Activated CD8-positive, alpha-beta memory T cell treated with anti-CD3 and anti-CD28 coated beads for 24 hours (primary cell): ENCODE results near the gene CSPG5.

Experiments
- DNase-seq: peaks from one replicate; pipeline ENCODE4 v3.0.0-alpha.2; 2020

CSPG5 gene

DNA sequence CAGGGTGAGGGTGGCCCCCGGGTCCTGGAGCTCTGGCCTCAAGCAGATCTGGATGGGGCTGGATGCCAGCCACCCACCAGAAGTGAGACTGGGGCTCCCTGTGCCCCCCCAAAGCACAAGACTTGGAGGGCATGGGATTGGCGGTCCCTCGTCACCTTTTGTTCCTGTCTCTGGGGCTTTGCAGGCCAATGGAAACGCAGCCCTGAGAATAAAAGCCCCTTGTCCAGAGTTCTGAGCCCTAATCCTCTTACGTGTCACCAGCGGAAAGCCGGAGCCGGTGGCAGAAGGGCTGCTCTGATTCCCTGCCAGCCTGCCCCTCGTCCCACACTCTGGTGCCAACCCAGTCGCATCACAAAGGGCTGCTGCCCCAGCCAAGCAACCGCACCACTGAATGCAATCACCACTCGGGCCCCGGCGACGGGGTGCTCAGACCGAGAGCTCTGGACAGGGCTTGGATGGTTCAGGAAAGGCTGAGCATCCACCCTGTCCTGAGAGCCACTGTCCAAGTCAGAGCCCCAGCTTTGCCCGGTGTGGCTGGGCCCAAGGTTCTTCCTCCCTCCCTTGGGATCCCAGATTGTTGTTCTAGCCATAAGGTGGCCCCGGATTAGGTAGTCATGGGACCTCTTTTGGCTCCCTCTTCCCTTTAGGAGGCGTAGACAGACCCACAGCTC is 42.3 kb downstream of the CSPG5 start:
- DNase-seq: no peak

DNA sequence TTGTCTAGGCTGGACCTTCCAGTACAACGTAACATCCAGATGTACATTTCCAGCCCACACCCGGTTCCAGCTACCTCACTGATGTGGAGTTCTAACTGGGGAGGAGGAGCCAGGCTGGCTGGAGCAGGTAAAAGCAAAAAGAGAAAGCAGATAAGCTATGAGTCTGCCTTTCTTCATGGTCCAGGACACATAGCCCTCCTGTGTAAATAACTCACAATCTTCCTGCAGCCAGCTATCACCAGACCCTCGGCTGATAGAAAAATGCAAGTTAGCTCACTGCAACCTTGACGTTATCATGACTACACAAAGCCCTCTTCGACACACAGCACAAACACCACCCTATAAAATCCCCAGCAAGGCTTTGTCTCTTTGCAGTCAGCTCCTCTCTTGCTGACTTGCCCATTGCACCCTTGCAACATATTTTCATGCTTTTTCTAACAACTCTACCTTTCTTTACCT is 44.6 kb downstream of the CSPG5 start:
- no peak for DNase-seq

DNA sequence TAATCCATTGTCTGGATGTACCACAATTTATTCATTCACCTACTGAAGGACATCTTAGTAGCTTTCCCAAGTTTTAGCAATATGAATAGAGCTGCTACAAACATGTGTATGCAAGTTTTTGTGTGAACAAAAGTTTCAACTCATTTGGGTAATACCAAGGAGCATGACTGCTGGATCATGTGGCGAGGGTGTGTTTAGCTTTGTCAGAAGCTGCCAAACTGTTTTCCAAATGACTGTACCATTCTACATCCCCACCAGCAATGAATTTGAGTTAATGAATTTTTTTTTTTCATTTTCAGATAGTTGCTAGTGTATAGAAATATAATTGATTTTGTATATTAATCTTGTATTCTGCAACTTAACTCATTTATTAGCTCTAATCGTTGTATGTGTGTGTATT is 45.2 kb downstream of the CSPG5 start:
- DNase-seq: no peak

DNA sequence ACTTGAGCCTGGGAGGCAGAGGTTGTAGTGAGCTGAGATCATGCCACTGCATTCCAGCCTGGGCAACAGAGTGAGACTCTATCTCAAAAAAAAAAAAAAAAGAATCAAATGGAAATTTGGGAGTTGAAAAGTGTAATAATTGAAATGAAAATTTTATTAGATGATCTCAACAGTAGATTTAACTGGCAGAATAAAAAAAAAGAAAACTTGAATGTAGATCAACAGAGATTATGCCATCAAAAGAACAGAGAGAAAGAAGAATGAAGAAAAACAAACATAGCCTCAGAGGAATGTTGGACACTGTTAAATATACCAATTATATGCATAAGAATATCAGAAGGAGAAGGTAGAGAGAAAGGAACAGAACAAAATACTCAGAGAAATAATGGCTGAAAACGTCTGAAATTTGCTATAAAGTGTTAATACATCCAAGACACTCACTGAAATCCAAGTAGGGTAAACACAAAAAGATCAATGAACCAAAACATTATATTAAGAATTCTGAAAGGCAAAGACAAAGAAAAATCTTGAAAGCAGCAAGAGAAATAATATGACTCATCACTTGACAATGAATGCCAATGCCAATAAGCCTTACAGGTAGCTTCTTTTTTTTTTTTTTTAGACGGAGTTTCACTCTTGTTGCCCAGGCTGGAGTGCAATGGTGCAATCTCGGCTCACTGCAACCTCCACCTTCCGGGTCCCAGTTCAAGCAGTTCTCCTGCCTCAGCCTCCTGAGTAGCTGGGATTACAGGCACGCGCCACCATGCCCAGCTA is 50.5 kb downstream of the CSPG5 start:
- DNase-seq: no peak

DNA sequence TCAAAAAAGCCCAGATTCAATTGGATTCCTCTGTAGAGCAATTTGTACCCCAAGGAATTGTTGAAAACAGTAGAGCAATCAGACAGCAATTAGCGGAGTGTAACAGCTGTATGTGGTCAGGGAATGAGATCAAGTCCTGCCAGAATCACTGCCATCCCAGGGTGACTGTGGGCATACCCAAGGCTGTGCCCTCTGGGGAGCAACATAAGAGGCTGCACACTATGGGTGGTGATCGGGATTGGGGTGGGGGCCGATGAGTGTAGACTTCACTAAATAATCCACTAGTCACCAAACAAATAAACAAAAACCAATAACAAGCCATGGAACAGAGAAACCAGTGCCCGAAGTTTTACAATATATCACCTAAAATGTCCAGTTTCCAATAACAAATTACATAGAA is 53.0 kb downstream of the CSPG5 start:
- DNase-seq: no peak

DNA sequence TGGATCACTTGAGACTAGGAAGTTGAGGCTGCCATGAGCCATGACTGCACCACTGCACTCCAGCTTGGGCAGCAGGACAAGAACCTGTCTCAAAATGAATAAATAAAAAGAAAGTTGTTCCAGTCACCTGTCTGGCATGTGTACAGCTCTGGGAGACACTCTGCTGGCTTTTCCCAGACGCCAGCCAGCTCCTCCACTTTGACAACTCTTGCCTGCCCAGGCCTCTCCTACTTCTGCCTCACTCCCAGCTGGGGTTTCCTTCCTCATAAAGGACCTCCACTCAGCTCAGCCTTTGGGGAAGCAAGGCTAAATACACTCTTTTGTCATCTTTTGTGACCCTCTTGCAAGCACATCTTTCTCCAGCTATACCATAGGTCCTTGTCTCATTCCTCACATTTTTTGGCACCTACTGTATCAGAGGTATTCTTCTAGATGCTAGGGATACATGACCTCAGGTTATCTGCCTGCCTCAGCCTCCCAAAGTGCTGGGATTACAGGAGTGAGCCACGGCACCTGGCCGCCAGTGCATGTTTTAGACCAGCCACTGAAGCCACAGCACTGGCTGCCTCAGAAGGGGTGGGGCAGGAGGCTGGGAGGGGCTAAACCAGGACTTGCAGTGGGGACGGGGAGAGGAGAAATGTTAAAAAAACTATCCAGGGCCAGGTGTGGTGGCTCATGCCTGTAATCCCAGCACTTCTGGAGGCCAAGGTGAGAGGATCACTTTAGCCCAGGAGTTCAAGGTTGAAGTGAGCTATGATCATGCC is 55.2 kb downstream of the CSPG5 start:
- DNase-seq: no peak

DNA sequence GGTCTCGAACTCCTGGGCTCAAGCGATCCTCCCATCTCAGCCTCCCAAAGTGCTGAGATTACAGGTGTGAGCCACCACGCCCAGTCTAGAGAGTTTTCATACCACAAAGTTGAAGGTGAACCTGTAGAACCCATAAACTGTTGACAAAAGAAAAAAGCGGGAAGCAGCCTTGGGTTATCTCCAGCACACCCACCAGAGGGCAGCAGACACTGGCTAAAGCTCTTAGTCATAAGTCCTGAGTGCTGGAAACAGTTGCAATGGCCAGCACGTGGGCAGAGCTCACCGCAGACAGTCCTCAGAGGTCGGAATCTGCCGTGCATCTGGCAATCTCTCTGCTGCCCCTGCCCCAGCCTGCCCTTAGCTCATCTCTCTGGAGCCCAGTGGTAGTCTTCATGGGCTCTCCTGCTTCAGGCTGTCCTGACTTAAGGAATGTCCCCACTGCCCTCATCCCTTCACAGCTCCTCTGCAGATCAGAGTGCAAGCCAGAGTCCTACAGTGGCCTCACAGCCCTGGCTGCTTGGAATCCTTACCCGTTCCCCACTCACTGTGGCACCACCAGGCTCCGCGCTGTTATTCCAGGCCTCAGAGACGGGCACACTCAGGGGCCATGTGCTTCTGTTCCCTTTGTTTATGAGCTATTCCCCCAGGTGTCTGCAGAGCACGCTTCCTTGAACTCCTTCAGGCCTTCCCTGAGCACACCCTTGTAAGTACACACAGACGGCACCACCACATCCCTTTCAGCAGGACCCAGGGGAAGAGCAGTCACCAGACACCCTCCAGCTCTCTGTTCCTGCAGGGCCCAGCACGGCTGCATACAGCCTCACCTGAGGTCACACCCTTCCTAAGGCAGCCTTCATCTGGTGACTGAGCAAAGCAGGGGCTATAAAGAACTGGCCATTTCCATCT is 56.3 kb downstream of the CSPG5 start:
- DNase-seq: peak; percentile 86

DNA sequence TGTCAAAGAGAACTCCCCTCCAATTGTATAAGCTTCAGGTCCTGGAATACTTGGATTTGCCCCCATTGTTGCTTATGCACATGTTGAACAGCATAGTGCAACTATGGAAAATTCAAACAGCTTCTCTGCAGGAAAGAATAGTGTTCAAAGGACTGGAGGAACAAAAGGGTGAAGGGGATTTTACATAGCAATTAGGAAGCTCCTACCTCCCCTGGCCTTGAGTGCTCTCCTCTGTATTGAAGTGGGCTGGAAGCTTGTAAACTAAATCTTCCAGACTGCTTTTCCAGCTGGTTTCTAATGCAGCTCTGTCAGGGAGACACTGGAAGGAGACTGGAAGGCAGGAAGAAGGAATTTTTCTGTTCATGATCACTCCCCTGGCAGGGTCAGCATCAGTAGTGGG is 57.9 kb downstream of the CSPG5 start:
- DNase-seq: no peak

DNA sequence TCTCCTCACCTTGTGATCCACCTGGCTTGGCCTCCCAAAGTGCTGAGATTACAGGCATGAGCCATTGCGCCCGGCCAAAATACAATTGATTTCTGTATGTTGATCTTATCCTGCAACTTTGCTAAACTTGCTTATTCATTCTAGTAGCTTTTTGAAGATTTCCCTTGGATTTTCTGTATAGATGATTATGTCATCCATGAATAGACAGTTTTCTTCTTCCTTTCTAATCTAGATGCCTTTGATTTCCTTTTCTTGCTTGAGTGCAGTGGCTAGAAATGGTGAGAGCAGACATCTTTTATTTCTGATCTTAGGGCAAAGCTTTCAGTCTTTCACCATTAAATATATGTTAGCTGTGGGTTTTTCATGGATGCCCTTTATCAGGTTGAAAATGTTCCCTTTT is 60.7 kb downstream of the CSPG5 start:
- DNase-seq: no peak

DNA sequence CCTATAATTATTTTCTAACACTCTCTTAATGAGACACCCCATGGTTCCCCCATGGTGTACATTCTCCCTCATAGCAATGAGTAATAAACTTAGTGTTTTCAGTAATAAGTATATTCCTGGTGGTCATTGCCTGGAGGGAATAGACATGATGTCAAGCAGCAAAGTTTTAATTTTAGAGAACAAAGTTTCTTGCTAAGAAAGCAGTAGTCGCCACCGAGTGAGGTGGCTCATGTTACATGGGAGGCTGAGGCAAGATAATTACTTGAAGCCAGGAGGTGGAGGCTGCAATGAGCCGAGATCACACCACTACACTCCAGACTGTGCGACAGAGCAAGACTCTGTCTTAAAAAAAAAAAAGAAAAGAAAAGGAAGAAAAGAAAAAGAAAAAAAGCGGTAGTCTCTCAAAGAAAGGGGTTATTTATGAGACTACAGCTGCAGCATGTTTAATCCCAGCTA is 62.8 kb downstream of the CSPG5 start:
- no peak for DNase-seq

DNA sequence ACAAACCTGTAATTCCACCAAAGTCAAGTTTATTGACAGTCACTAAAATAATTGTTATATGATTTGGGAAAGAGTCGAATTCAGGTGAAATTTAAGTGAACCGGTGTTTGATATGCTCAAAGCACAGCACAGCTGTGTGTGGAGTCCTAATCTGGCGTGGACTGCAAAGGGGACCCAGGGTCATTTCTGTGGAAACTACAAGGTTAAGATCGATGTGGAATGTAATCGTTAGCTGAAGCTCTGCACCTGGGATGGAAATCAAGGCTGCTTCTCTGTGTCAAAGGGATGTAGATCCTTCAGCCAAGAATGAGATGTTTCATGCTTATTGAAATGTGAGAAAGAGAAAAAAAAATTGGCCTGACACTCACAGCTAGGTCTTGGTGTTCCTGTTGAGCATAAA is 63.6 kb downstream of the CSPG5 start:
- DNase-seq: no peak

DNA sequence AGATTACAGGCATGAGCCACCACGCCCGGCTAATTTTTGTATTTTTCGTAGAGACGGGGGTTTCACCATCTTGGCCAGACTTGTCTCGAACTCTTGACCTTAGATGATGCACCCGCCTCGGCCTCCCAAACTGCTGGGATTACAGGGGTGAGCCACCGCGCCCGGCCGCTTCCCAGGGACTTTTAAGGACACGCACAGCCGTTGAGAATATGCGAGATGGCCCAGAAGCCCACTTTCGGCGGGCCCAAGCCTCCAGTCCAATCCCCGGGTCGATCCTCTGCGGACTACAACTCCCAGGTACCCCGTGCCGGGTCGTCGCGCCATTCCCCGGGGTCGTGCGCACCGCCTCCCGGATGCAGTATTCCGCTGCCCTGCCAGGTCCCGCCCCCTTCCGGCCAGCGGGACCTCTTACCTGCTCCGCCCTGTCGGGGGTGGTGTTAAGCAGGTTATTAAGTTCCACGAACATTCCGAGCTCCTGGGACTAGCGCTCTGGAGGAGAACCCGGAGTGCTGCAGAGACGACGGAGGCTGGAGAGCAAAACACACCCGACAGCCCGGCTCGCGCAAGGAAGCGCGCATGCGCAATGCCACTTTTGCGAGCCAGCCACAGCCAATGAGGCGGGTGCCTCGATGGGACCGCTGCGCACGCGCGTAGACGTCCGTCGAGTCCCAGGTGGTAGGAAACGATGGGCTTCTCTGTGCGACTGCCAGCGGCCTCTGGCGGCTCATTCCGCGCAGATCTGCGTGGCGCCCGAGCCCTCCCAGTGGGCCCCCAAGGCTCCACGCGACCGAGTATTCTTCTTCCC is 65.3 kb downstream of the CSPG5 start, which contains the start of gene ELP6:
Gene ELP6 (minus strand): TSS at position 588 of the 805 bp plus-strand sequence. CDS start 122 bp downstream, at position 466.
- peak; percentile 99 for DNase-seq

DNA sequence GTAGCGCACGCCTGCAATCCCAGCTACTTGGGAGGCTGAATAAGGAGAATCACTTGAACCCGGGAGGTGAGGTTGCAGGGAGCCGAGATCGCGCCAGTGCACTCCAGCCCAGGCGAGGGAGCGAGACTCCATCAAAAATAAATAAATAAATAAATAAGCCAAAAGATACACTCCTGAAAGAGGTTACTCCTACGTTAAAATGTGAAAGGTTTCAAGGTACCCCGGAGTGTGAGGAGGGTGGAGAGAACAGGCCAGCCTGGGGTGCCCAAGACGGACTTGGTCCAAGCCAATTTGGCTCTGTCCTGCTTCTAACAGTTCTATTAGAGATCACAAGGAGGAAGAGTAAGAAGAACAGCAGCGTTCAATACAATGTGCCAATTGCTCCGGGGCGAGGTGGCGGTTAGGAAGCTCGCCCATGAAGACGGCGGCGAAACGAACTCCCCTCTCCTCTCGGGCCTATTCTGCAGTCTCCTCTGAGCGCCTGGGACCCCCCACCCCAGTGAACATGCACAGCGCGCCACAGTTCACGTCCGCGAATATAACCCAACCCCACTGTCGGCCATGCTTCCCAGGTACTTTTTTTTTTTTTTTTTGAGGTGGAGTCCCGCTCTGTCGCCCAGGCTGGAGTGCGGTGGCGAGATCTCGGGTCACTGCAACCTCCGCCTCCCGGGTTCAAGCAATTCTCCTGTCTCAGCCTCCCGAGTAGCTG is 66.1 kb downstream of the CSPG5 start:
- DNase-seq: no peak
